GM21528 (cell line): Measurements from ENCODE around the gene ARHGAP24.
"Not testable (repeated sequence)": the region's sequence is repeated elsewhere in the genome, so short reads cannot be mapped to it uniquely, and the experiment has no call there.

ENCODE experiments used
- ATAC-seq: cut with Tn5 transposase; IDR thresholded peaks from one replicate; pipeline ENCODE4 v1.9.1; 2021; ENCODE audit warnings: mild to moderate bottlenecking, moderate library complexity; ENCODE audit not compliant: unreplicated experiment, low FRiP score

ARHGAP24 gene

GRCh38 chr4:85938062-85938461 lies 463.1 kb downstream of the ARHGAP24 start:
- no peak for ATAC-seq

GRCh38 chr4:85938902-85939301 lies 464.0 kb downstream of the ARHGAP24 start:
- no peak for ATAC-seq

GRCh38 chr4:85939595-85939994 lies 464.6 kb downstream of the ARHGAP24 start:
- ATAC-seq = no peak

GRCh38 chr4:85940151-85940550 lies 465.2 kb downstream of the ARHGAP24 start:
- ATAC-seq = no peak

GRCh38 chr4:85942107-85942506 lies 467.2 kb downstream of the ARHGAP24 start:
- ATAC-seq = no peak

GRCh38 chr4:85946821-85947220 lies 471.9 kb downstream of the ARHGAP24 start:
- ATAC-seq = no peak

GRCh38 chr4:85951099-85951498 lies 476.1 kb downstream of the ARHGAP24 start:
- ATAC-seq = no peak

GRCh38 chr4:85952528-85952927 lies 477.6 kb downstream of the ARHGAP24 start:
- ATAC-seq = no peak

GRCh38 chr4:85952972-85953650 lies 478.2 kb downstream of the ARHGAP24 start:
- no peak for ATAC-seq

- ATAC-seq = no peak
These were observed 478.7 kb downstream of the ARHGAP24 start for GRCh38 chr4:85953651-85954018.

GRCh38 chr4:85955620-85956292 lies 480.8 kb downstream of the ARHGAP24 start:
- no peak for ATAC-seq

- no peak for ATAC-seq
These were observed 481.5 kb downstream of the ARHGAP24 start for GRCh38 chr4:85956293-85956945.

GRCh38 chr4:85961887-85962286 lies 486.9 kb downstream of the ARHGAP24 start:
- ATAC-seq = no peak

GRCh38 chr4:85963231-85963630 lies 488.3 kb downstream of the ARHGAP24 start:
- no peak for ATAC-seq

- ATAC-seq = no peak
These were observed 489.3 kb downstream of the ARHGAP24 start for GRCh38 chr4:85964298-85964697.

- not testable (repeated sequence) for ATAC-seq
These were observed 490.1 kb downstream of the ARHGAP24 start for GRCh38 chr4:85965017-85965416.

- no peak for ATAC-seq
These were observed 490.6 kb downstream of the ARHGAP24 start for GRCh38 chr4:85965529-85965928.

- ATAC-seq = no peak
These were observed 491.4 kb downstream of the ARHGAP24 start for GRCh38 chr4:85966373-85966772.

- ATAC-seq = no peak
These were observed 492.9 kb downstream of the ARHGAP24 start for GRCh38 chr4:85967872-85968271.

- ATAC-seq = peak; percentile 63
These were observed 494.2 kb downstream of the ARHGAP24 start for GRCh38 chr4:85968945-85969819.

- no peak for ATAC-seq
These were observed 495.6 kb downstream of the ARHGAP24 start for GRCh38 chr4:85970535-85970934.
